Esophagus squamous epithelium (tissue), 4 donors: Measurements from ENCODE around the gene RGS12.

ENCODE experiments used
- POLR2A ChIP-seq, 4 donors: fragments of 450-650 bp; IDR thresholded peaks; one replicate each; pipeline ENCODE4 v1.6.1; 2017; ENCODE audit warnings: antibody characterized with exemption in 4 of 4, mild to moderate bottlenecking in 4 of 4, moderate library complexity in 3 of 4
- TF ChIP-seq, protein P1 (sequence below), 6 experiments: fragments of 450-650 bp in 4 of 6; fragments of 200-600 bp in 2 of 6; sonication (generic) in 2 of 6; IDR thresholded peaks; one replicate each; pipeline ENCODE4 v1.5.1; 2016 to 2019; ENCODE audit warnings: antibody characterized with exemption in 6 of 6, mild to moderate bottlenecking in 4 of 6, moderate library complexity in 4 of 6

DNA sequence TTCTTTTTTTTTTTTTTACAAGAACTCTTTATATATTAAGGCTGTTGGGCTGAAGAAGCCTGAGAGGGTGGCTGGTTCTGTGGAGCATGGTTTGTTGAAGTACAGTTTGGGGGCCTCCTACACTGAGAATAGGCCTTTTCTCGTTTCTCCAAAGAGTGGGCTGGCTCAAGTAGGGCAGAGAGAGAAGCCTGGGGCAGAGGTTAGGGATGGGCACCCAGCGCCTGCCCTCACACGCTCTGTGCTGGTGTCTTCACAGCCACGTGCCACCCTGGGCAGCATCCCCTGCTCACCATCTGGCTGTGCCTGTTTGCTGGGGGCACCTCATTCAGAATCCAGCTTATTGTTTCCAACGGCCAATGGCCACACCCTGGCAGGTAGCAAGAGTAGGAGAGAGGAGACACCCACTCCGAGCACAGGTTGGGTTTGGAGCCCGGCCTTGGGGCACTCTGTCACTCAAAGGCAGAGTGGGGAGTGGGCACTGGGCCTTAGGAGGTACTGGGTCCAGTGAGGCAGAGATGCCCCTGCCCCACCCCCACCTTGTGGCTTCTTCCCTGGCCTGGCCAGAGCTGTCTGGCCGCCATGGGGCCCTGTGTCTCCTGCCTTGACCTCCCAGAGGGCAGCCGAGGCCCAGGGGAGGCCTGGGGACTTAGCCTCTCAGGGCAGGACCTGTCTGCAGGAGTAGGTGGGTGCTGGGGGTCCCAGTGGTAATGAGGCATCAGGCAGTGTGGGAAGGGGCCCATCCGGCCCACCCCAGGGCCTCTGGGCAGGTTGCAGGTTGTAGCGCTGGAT lies 40.9 kb upstream of the RGS12 start:
- no peak for TF ChIP-seq POLR2A (IDR thresholded peaks at IDR 0.05)
- TF ChIP-seq, protein P1, sequence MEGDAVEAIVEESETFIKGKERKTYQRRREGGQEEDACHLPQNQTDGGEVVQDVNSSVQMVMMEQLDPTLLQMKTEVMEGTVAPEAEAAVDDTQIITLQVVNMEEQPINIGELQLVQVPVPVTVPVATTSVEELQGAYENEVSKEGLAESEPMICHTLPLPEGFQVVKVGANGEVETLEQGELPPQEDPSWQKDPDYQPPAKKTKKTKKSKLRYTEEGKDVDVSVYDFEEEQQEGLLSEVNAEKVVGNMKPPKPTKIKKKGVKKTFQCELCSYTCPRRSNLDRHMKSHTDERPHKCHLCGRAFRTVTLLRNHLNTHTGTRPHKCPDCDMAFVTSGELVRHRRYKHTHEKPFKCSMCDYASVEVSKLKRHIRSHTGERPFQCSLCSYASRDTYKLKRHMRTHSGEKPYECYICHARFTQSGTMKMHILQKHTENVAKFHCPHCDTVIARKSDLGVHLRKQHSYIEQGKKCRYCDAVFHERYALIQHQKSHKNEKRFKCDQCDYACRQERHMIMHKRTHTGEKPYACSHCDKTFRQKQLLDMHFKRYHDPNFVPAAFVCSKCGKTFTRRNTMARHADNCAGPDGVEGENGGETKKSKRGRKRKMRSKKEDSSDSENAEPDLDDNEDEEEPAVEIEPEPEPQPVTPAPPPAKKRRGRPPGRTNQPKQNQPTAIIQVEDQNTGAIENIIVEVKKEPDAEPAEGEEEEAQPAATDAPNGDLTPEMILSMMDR (IDR thresholded peaks at IDR 0.05), result no peak
